ENCODE results near the gene FANCE. TPM values are rescaled to one million over a fixed set of nuclear protein-coding genes. Genes with fewer than 3 reads are reported as not detected.
A peak's percentile ranks its signal among the peaks of the same experiment; 100 is the strongest.

FANCE gene
- total RNA-seq, 1 experiment from 2014 or later: 6.9 TPM

DNA sequence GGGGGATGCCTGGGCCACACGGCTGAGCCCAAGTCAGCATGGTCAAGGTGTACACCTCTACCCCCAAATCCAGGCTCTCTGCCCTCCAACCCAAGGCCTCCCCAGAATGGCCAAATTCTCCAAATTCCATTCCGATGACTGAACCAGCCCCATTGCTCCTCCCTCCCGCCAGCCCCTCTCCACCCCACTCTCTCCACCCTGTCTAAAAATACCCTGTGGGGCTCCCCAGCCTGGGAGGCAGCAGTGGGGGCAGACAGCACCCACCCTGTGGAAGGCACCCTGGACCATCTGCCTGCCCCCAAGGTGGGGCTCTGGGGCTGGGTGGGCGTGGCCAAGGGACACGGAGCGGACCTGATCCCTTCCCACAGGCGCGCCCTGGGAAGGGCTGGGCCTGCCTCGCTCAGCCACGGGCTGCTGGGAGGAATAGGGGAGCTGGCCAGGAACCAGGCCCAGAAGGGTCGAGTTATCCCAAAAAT, 33.3 kb downstream of the FANCE start:
- Histone ChIP-seq H3K4me1 (replicated peaks; ENCODE audit: insufficient read depth) (peaks cover 55% of the 10 kb centered on the region), H3K4me2 (peak overlapping the region; percentile 98), H3K36me3 (ENCODE audit: low read depth) (no peaks in the 10 kb centered on the region), H3K9me2 (ENCODE audit: insufficient read depth) (no peaks in the 10 kb centered on the region), H2AFZ (peak overlapping the region; percentile 46; the same call in 1 of the 2 replicates), H3K27ac (peak overlapping the region; percentile 99), H3K9me3 (ENCODE audit: insufficient read depth, low read depth) (no peaks in the 10 kb centered on the region), H3K4me3 (peak overlapping the region; percentile 58), H3K27me3 (ENCODE audit: insufficient read depth, low read depth) (no peaks in the 10 kb centered on the region), H4K20me1 (ENCODE audit: insufficient read depth) (no peaks in the 10 kb centered on the region), H3F3A (ENCODE audit: insufficient read depth, low read depth) (peaks cover 45% of the 10 kb centered on the region), H3K79me2 (ENCODE audit: low read depth) (peaks cover 28% of the 10 kb centered on the region)
- POLR2A ChIA-PET (ENCODE audit: unreplicated experiment): interaction anchor here (0.5 to 0.7 kb wide), 3 partner anchors 14 to 1060 kb away, joined by 3 to 7 read pairs (median 3); no protein-coding TSS in a partner anchor
- DNase-seq: peak; percentile 79 to 91
- TF ChIP-seq, protein P1, sequence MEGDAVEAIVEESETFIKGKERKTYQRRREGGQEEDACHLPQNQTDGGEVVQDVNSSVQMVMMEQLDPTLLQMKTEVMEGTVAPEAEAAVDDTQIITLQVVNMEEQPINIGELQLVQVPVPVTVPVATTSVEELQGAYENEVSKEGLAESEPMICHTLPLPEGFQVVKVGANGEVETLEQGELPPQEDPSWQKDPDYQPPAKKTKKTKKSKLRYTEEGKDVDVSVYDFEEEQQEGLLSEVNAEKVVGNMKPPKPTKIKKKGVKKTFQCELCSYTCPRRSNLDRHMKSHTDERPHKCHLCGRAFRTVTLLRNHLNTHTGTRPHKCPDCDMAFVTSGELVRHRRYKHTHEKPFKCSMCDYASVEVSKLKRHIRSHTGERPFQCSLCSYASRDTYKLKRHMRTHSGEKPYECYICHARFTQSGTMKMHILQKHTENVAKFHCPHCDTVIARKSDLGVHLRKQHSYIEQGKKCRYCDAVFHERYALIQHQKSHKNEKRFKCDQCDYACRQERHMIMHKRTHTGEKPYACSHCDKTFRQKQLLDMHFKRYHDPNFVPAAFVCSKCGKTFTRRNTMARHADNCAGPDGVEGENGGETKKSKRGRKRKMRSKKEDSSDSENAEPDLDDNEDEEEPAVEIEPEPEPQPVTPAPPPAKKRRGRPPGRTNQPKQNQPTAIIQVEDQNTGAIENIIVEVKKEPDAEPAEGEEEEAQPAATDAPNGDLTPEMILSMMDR (conservative IDR thresholded peaks at IDR 0.05): no peak
- TF ChIP-seq EZH2 (IDR thresholded peaks at IDR 0.05; ENCODE audit: low read depth): no peak
- intact Hi-C loops (cut with micrococcal nuclease; ENCODE audit: unreplicated experiment): loop anchor here (1.0 to 2.0 kb wide), 3 partner anchors 12 to 94 kb away; partner anchors contain the start of genes RPL10A and TEAD3
- CTCF ChIA-PET: no interaction called here
- no TSS peak for BruUV-seq (replicated peaks)

DNA sequence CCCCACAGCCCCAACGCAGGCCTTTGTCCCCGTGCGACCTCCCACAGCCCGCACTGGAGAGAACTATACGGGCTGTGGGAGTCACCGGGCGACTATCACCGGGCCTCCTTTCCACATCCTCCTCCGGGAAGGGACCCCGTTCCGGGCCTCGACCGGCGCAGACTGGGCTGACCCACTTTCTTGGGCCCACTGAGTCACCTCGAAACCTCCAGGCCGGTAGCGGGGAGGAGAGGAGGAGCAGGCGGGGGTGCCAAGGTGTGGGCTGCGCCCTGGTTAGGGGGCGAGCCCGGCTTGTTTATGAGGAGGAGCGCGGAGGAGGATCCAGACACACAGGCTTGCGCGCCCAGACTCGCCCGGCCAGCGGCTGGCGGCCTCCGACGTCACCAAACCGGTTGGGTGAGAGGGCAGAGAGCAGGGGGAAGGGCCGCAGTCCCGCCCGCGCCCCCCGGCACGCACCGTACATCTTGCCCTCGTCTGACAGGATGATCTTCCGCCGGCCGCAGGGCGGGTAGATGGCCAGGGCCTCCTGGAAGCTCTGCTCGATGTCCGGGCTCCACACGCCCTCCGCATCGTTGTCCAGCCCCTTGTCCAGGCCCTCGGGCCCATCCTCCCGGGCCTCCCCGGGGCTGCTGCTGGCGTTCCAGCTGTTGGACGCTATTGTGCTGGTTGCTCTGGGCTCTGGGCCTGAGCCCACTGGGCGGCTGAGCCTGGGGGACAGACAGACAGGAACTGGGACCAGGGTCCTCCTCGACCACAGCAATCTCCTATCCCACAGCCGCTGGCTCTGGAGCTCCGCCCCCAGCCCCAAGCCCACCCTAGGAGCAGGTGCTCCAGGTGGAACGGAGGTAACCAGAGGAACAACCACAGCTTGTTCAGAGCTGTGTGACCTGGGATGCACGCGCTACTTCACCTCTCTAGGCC, 34.1 kb downstream of the FANCE start:
- peaks cover 62% of the 10 kb centered on the region for H3K4me1 ChIP-seq (replicated peaks; ENCODE audit: insufficient read depth)
- POLR2A ChIA-PET (ENCODE audit: unreplicated experiment): interaction anchor here (0.6 to 0.7 kb wide), 4 partner anchors 15 to 1063 kb away, joined by 3 to 4 read pairs (median 4); no protein-coding TSS in a partner anchor
- BruUV-seq (replicated peaks): TSS peak; percentile 92
- no peaks in the 10 kb centered on the region for H3K36me3 ChIP-seq (ENCODE audit: low read depth)
- CTCF ChIA-PET: no interaction called here
- TF ChIP-seq EZH2 (IDR thresholded peaks at IDR 0.05; ENCODE audit: low read depth): no peak
- TF ChIP-seq, protein P1 (conservative IDR thresholded peaks at IDR 0.05): no peak
- H3F3A ChIP-seq (ENCODE audit: insufficient read depth, low read depth): peaks cover 45% of the 10 kb centered on the region
- 0 out of 2 replicates have a peak overlapping the region, but pooled peaks have one; percentile 18 for H2AFZ ChIP-seq
- peak overlapping the region; percentile 99 for H3K27ac ChIP-seq
- H3K79me2 ChIP-seq (ENCODE audit: low read depth): peaks cover 37% of the 10 kb centered on the region
- H4K20me1 ChIP-seq (ENCODE audit: insufficient read depth): no peaks in the 10 kb centered on the region
- H3K9me3 ChIP-seq (ENCODE audit: insufficient read depth, low read depth): no peaks in the 10 kb centered on the region
- H3K4me3 ChIP-seq: peak overlapping the region; percentile 58
- intact Hi-C loops (cut with micrococcal nuclease; ENCODE audit: unreplicated experiment): no loop called here
- no peaks in the 10 kb centered on the region for H3K27me3 ChIP-seq (ENCODE audit: insufficient read depth, low read depth)
- peak overlapping the region; percentile 98 for H3K4me2 ChIP-seq
- peak; percentile 78 to 94 for DNase-seq
- H3K9me2 ChIP-seq (ENCODE audit: insufficient read depth): no peaks in the 10 kb centered on the region

DNA sequence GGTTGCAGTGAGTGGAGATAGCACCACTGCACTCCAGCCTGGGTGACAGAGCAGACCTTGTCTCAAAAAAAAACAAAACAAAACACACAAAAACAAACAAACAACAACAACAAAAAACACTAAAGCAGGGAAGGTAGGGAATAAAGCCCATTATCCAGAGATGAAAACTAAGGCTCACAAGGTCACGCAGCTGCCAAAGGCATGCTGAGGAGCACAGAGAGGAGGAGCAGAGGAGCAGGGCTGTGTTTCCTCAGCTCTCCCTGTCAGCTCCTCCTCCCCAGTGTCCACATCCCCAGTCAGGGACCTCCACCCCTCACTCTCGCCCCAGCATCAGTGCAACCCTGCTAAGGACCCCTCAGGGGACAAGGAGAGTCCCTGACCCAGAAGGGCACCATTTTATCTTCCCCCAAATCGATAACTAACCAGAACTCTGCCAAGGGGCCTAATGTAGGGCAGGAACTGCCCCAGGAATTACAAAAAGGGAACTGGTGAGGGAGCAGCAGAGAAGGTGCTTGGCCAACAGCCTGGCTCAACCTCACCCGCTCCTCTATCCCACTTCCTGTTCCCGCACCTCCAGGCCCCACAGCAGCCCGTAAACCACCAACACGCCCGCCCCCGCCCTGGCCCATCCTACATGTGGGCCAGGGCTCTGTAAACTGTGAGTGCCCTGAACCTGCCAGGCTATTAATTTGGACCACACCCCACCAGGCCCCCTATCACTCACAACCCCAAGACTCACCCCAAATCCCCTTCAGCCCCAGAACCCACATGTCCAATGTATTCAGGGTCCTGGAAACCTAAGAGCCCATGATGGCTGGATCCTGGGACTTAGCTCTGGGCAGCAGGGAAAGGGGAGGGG, 35.7 kb downstream of the FANCE start:
- ChIA-PET POLR2A (ENCODE audit: unreplicated experiment) (interaction anchor here (0.5 to 0.6 kb wide), 2 partner anchors 103 to 1042 kb away, joined by 3 to 7 read pairs; no protein-coding TSS in a partner anchor), CTCF (no interaction called here)
- BruUV-seq (replicated peaks): no TSS peak
- Histone ChIP-seq H3K27ac (peak overlapping the region; percentile 99), H3K4me3 (no peak overlapping the region), H3K9me3 (ENCODE audit: insufficient read depth, low read depth) (no peaks in the 10 kb centered on the region), H3F3A (ENCODE audit: insufficient read depth, low read depth) (peaks cover 45% of the 10 kb centered on the region), H3K27me3 (ENCODE audit: insufficient read depth, low read depth) (no peaks in the 10 kb centered on the region), H3K36me3 (ENCODE audit: low read depth) (no peaks in the 10 kb centered on the region), H4K20me1 (ENCODE audit: insufficient read depth) (peaks cover 14% of the 10 kb centered on the region; the same call in 1 of the 2 replicates), H3K79me2 (ENCODE audit: low read depth) (peaks cover 53% of the 10 kb centered on the region), H2AFZ (no peak overlapping the region), H3K4me2 (peak overlapping the region; percentile 98), H3K4me1 (replicated peaks; ENCODE audit: insufficient read depth) (peaks cover 78% of the 10 kb centered on the region), H3K9me2 (ENCODE audit: insufficient read depth) (no peaks in the 10 kb centered on the region)
- no peak for TF ChIP-seq EZH2 (IDR thresholded peaks at IDR 0.05; ENCODE audit: low read depth)
- TF ChIP-seq, protein P1 (conservative IDR thresholded peaks at IDR 0.05): no peak
- intact Hi-C loops (cut with micrococcal nuclease; ENCODE audit: unreplicated experiment): no loop called here
- DNase-seq: peak; percentile 62 to 66
